ENCODE data around the gene GNAQ. TPM values are rescaled to one million over a fixed set of nuclear protein-coding genes. Genes with fewer than 3 reads are reported as not detected.
A peak's percentile ranks its signal among the peaks of the same experiment; 100 is the strongest.
"Not testable (repeated sequence)": the region's sequence is repeated elsewhere in the genome, so short reads cannot be mapped to it uniquely, and the experiment has no call there.

GNAQ gene
- total RNA-seq, 2 experiments from 2014 or later: 17.6 to 24.2 TPM

- peaks cover 6% of the 10 kb centered on the region for H3K4me1 Mint-ChIP-seq
- CTCF ChIA-PET: no interaction called here
- no peaks in the 10 kb centered on the region for H3K9me3 Mint-ChIP-seq (ENCODE audit: low read depth)
- H3K4me3 Mint-ChIP-seq: no peak overlapping the region
- H3K27ac Mint-ChIP-seq: no peak overlapping the region
- ATAC-seq (no peak), DNase-seq (no peak)
- H3K36me3 Mint-ChIP-seq: peaks cover 1% of the 10 kb centered on the region
- no peaks in the 10 kb centered on the region for H3K27me3 Mint-ChIP-seq
These were observed 138.6 kb downstream of the GNAQ start for GRCh38 chr9:77892955-77893514.

GRCh38 chr9:77892171-77892570, 139.4 kb downstream of the GNAQ start:
- no peak overlapping the region for H3K4me3 Mint-ChIP-seq
- CTCF ChIA-PET: no interaction called here
- H3K9me3 Mint-ChIP-seq (ENCODE audit: low read depth): no peaks in the 10 kb centered on the region
- no peak for DNase-seq
- no peaks in the 10 kb centered on the region for H3K27me3 Mint-ChIP-seq
- no peak for ATAC-seq
- H3K36me3 Mint-ChIP-seq: peaks cover 1% of the 10 kb centered on the region
- H3K4me1 Mint-ChIP-seq: peaks cover 6% of the 10 kb centered on the region
- H3K27ac Mint-ChIP-seq: no peak overlapping the region

GRCh38 chr9:77891128-77891800, 140.3 kb downstream of the GNAQ start:
- Mint-ChIP-seq H3K27me3 (no peaks in the 10 kb centered on the region), H3K4me3 (no peak overlapping the region), H3K36me3 (peaks cover 1% of the 10 kb centered on the region), H3K9me3 (ENCODE audit: low read depth) (no peaks in the 10 kb centered on the region), H3K27ac (no peak overlapping the region), H3K4me1 (peaks cover 6% of the 10 kb centered on the region)
- no peak for ATAC-seq
- CTCF ChIA-PET: no interaction called here
- DNase-seq: no peak

- DNase-seq (no peak), ATAC-seq (no peak)
- CTCF ChIA-PET: no interaction called here
- Mint-ChIP-seq H3K36me3 (peaks cover 1% of the 10 kb centered on the region), H3K4me1 (peaks cover 17% of the 10 kb centered on the region), H3K9me3 (ENCODE audit: low read depth) (no peaks in the 10 kb centered on the region), H3K4me3 (no peak overlapping the region), H3K27ac (no peak overlapping the region), H3K27me3 (no peaks in the 10 kb centered on the region)
These were observed 143.9 kb downstream of the GNAQ start for GRCh38 chr9:77887662-77888061.

GRCh38 chr9:77885104-77885672, 146.4 kb downstream of the GNAQ start:
- DNase-seq: no peak
- ATAC-seq: no peak
- Mint-ChIP-seq H3K27ac (no peak overlapping the region), H3K27me3 (no peaks in the 10 kb centered on the region), H3K9me3 (ENCODE audit: low read depth) (no peaks in the 10 kb centered on the region), H3K4me1 (peaks cover 16% of the 10 kb centered on the region), H3K36me3 (no peaks in the 10 kb centered on the region), H3K4me3 (no peak overlapping the region)
- CTCF ChIA-PET: interaction anchor here (1.5 kb wide), 1 partner anchor 92 kb away, joined by 5 read pairs; no protein-coding TSS in a partner anchor

- Mint-ChIP-seq H3K4me3 (no peak overlapping the region), H3K27me3 (no peaks in the 10 kb centered on the region), H3K9me3 (ENCODE audit: low read depth) (no peaks in the 10 kb centered on the region), H3K27ac (peak overlapping the region; percentile 46), H3K4me1 (peaks cover 16% of the 10 kb centered on the region), H3K36me3 (no peaks in the 10 kb centered on the region)
- DNase-seq (no peak), ATAC-seq (no peak)
- CTCF ChIA-PET: interaction anchor here (1.0 to 1.5 kb wide), 2 partner anchors 13 to 93 kb away, joined by 3 to 5 read pairs; no protein-coding TSS in a partner anchor
These were observed 147.5 kb downstream of the GNAQ start for GRCh38 chr9:77883846-77884771.

GRCh38 chr9:77883133-77883532, 148.5 kb downstream of the GNAQ start:
- no peak overlapping the region for H3K4me3 Mint-ChIP-seq
- H3K27ac Mint-ChIP-seq: peak overlapping the region; percentile 3
- DNase-seq: no peak

GRCh38 chr9:77882294-77882693, 149.3 kb downstream of the GNAQ start:
- Mint-ChIP-seq H3K9me3 (ENCODE audit: low read depth) (no peaks in the 10 kb centered on the region), H3K4me3 (no peak overlapping the region), H3K27me3 (no peaks in the 10 kb centered on the region), H3K4me1 (peaks cover 16% of the 10 kb centered on the region), H3K27ac (no peak overlapping the region), H3K36me3 (no peaks in the 10 kb centered on the region)
- no peak for DNase-seq
- CTCF ChIA-PET: no interaction called here
- no peak for ATAC-seq

More at GRCh38 chr9:77883133-77883532, 148.5 kb downstream of the GNAQ start:
- H3K4me1 Mint-ChIP-seq: peaks cover 16% of the 10 kb centered on the region
- CTCF ChIA-PET: interaction anchor here (1.0 kb wide), 1 partner anchor 14 kb away, joined by 3 read pairs; no protein-coding TSS in a partner anchor
- H3K36me3 Mint-ChIP-seq: no peaks in the 10 kb centered on the region
- no peak for ATAC-seq
- no peaks in the 10 kb centered on the region for H3K27me3 Mint-ChIP-seq
- no peaks in the 10 kb centered on the region for H3K9me3 Mint-ChIP-seq (ENCODE audit: low read depth)

GRCh38 chr9:77881634-77882033, 150.0 kb downstream of the GNAQ start:
- H3K27ac Mint-ChIP-seq; H3K36me3 Mint-ChIP-seq; CTCF ChIA-PET; H3K27me3 Mint-ChIP-seq; H3K9me3 Mint-ChIP-seq (ENCODE audit: low read depth); DNase-seq; H3K4me3 Mint-ChIP-seq; ATAC-seq: not testable (repeated sequence)
- peaks cover 16% of the 10 kb centered on the region for H3K4me1 Mint-ChIP-seq

GRCh38 chr9:77881111-77881510, 150.5 kb downstream of the GNAQ start:
- ATAC-seq: no peak
- CTCF ChIA-PET: no interaction called here
- Mint-ChIP-seq H3K4me3 (no peak overlapping the region), H3K9me3 (ENCODE audit: low read depth) (no peaks in the 10 kb centered on the region), H3K27me3 (no peaks in the 10 kb centered on the region), H3K4me1 (peaks cover 16% of the 10 kb centered on the region), H3K36me3 (no peaks in the 10 kb centered on the region), H3K27ac (no peak overlapping the region)
- no peak for DNase-seq

- CTCF ChIA-PET: interaction anchor here (1.1 to 1.3 kb wide), 2 partner anchors 12 to 38 kb away, joined by 3 read pairs; no protein-coding TSS in a partner anchor
- Mint-ChIP-seq H3K4me3 (no peak overlapping the region), H3K36me3 (no peaks in the 10 kb centered on the region), H3K4me1 (peaks cover 15% of the 10 kb centered on the region), H3K27ac (no peak overlapping the region), H3K9me3 (ENCODE audit: low read depth) (no peaks in the 10 kb centered on the region), H3K27me3 (no peaks in the 10 kb centered on the region)
- DNase-seq (no peak), ATAC-seq (no peak)
These were observed 152.1 kb downstream of the GNAQ start for GRCh38 chr9:77879437-77879943.

- H3K36me3 Mint-ChIP-seq; H3K4me1 Mint-ChIP-seq; DNase-seq; H3K27me3 Mint-ChIP-seq; ATAC-seq; CTCF ChIA-PET; H3K27ac Mint-ChIP-seq; H3K4me3 Mint-ChIP-seq; H3K9me3 Mint-ChIP-seq (ENCODE audit: low read depth): not testable (repeated sequence)
These were observed 152.8 kb downstream of the GNAQ start for GRCh38 chr9:77878793-77879192.

- H3K4me1 Mint-ChIP-seq: peaks cover 2% of the 10 kb centered on the region
- CTCF ChIA-PET: no interaction called here
- H3K9me3 Mint-ChIP-seq (ENCODE audit: low read depth): no peaks in the 10 kb centered on the region
- no peak for ATAC-seq
- H3K36me3 Mint-ChIP-seq: no peaks in the 10 kb centered on the region
- no peak for DNase-seq
- H3K27me3 Mint-ChIP-seq: no peaks in the 10 kb centered on the region
- H3K27ac Mint-ChIP-seq: no peak overlapping the region
- no peak overlapping the region for H3K4me3 Mint-ChIP-seq
These were observed 153.6 kb downstream of the GNAQ start for GRCh38 chr9:77877976-77878375.
